Measurements from ENCODE around the gene NSG2. TPM values are rescaled to one million over a fixed set of nuclear protein-coding genes. Genes with fewer than 3 reads are reported as not detected.

Gene NSG2
- total and polyA plus RNA-seq, 3 donors from 2014 or later = 7.2 to 11.3 (median 8.4) TPM

GRCh38 chr5:174086751-174087150 lies 41.2 kb downstream of the NSG2 start:
- intact Hi-C loops (cut with DNase I; ENCODE audit: low total_unique reads) = no loop called here
- 54 to 67% methylated on average over 5 of the region's 5 CpGs for WGBS, 2 donors
- no peaks in the 10 kb centered on the region for H3K9me3 ChIP-seq
- no peak overlapping the region for H3K4me3 ChIP-seq
- no peak for DNase-seq
- no peaks in the 10 kb centered on the region for H3K36me3 ChIP-seq (ENCODE audit: low read depth, missing control alignments)
- no peaks in the 10 kb centered on the region for H3K4me1 ChIP-seq
- no peak overlapping the region for H3K27ac ChIP-seq
- H3K27me3 ChIP-seq = no peaks in the 10 kb centered on the region
- TF ChIP-seq CTCF (IDR thresholded peaks at IDR 0.05) (no peak), POLR2A (IDR thresholded peaks at IDR 0.05) (no peak)

- Histone ChIP-seq H3K4me3 (no peak overlapping the region), H3K9me3 (no peaks in the 10 kb centered on the region), H3K36me3 (ENCODE audit: low read depth, missing control alignments) (no peaks in the 10 kb centered on the region), H3K27ac (no peak overlapping the region), H3K4me1 (no peaks in the 10 kb centered on the region), H3K27me3 (no peaks in the 10 kb centered on the region)
- intact Hi-C loops (cut with DNase I; ENCODE audit: low total_unique reads) = no loop called here
- WGBS, 2 donors = 89 to 100% methylated on average over 1 of the region's 1 CpG
- DNase-seq = no peak
- TF ChIP-seq CTCF (IDR thresholded peaks at IDR 0.05) = no peak
- no peak for TF ChIP-seq POLR2A (IDR thresholded peaks at IDR 0.05)
Observed at GRCh38 chr5:174087783-174088182, 42.3 kb downstream of the NSG2 start.

- no peaks in the 10 kb centered on the region for H3K9me3 ChIP-seq
- no peak overlapping the region for H3K4me3 ChIP-seq
- H3K27me3 ChIP-seq = no peaks in the 10 kb centered on the region
- no peaks in the 10 kb centered on the region for H3K4me1 ChIP-seq
- no peaks in the 10 kb centered on the region for H3K36me3 ChIP-seq (ENCODE audit: low read depth, missing control alignments)
- TF ChIP-seq CTCF (IDR thresholded peaks at IDR 0.05) (no peak), POLR2A (IDR thresholded peaks at IDR 0.05) (no peak)
- DNase-seq = no peak
- intact Hi-C loops (cut with DNase I; ENCODE audit: low total_unique reads) = no loop called here
- 87 to 91% methylated on average over 10 of the region's 10 CpGs for WGBS, 2 donors
- no peak overlapping the region for H3K27ac ChIP-seq
Observed at GRCh38 chr5:174090129-174090528, 44.6 kb downstream of the NSG2 start.

GRCh38 chr5:174093123-174093522 lies 47.6 kb downstream of the NSG2 start:
- Histone ChIP-seq H3K27me3 (no peaks in the 10 kb centered on the region), H3K27ac (no peak overlapping the region), H3K9me3 (no peaks in the 10 kb centered on the region), H3K36me3 (ENCODE audit: low read depth, missing control alignments) (no peaks in the 10 kb centered on the region), H3K4me1 (no peaks in the 10 kb centered on the region), H3K4me3 (no peak overlapping the region)
- 96 to 97% methylated on average over 5 of the region's 5 CpGs for WGBS, 2 donors
- TF ChIP-seq CTCF (IDR thresholded peaks at IDR 0.05) = no peak
- intact Hi-C loops (cut with DNase I; ENCODE audit: low total_unique reads) = no loop called here
- DNase-seq = no peak

GRCh38 chr5:174094857-174095606 lies 49.5 kb downstream of the NSG2 start:
- 87 to 88% methylated on average over 10 of the region's 10 CpGs for WGBS, 2 donors

More at GRCh38 chr5:174094857-174095606, 49.5 kb downstream of the NSG2 start:
- intact Hi-C loops (cut with DNase I; ENCODE audit: low total_unique reads) = no loop called here
- TF ChIP-seq CTCF (IDR thresholded peaks at IDR 0.05) (no peak), POLR2A (IDR thresholded peaks at IDR 0.05) (no peak)
- H3K36me3 ChIP-seq (ENCODE audit: low read depth, missing control alignments) = no peaks in the 10 kb centered on the region
- H3K9me3 ChIP-seq = no peaks in the 10 kb centered on the region
- no peak for DNase-seq
- no peak overlapping the region for H3K4me3 ChIP-seq
- H3K27me3 ChIP-seq = no peaks in the 10 kb centered on the region
- no peak overlapping the region for H3K27ac ChIP-seq
- H3K4me1 ChIP-seq = no peaks in the 10 kb centered on the region

All from testis (tissue), 3 donors.